ENCODE results near the gene SYNPO. TPM values are rescaled to one million over a fixed set of nuclear protein-coding genes. Genes with fewer than 3 reads are reported as not detected.
A peak's percentile ranks its signal among the peaks of the same experiment; 100 is the strongest.

The SYNPO gene
- total and polyA plus RNA-seq, 2 experiments from 2014 or later = 7.1 to 8.4 TPM

GRCh38 chr5:150618588-150619281, 21.7 kb upstream of the SYNPO start:
- WGBS (ENCODE audit: low lambda C conversion rate, missing lambda C conversion rate) = 74% methylated on average over 17 of the region's 17 CpGs
- H3K36me3 ChIP-seq (replicated peaks; ENCODE audit: insufficient read depth, low read depth) = no peaks in the 10 kb centered on the region
- H3K9me2 ChIP-seq (replicated peaks; ENCODE audit: insufficient read depth) = no peaks in the 10 kb centered on the region
- no peak overlapping the region for H3K4me3 ChIP-seq
- H3K79me2 ChIP-seq = no peaks in the 10 kb centered on the region
- H2AFZ ChIP-seq = no peak overlapping the region
- peaks cover 52% of the 10 kb centered on the region for H3K4me1 ChIP-seq (ENCODE audit: insufficient read depth)
- no peaks in the 10 kb centered on the region for H3K9me3 ChIP-seq (ENCODE audit: low read depth)
- no peaks in the 10 kb centered on the region for H3K27me3 ChIP-seq
- peak overlapping the region; percentile 84 for H3K27ac ChIP-seq
- H3K4me2 ChIP-seq = no peak overlapping the region
- no peaks in the 10 kb centered on the region for H4K20me1 ChIP-seq (ENCODE audit: insufficient read depth, poor library complexity, severe bottlenecking)
- TF ChIP-seq EZH2 (IDR thresholded peaks at IDR 0.05; ENCODE audit: borderline replicate concordance) (no peak), EZH2phosphoT487 (IDR thresholded peaks at IDR 0.05; ENCODE audit: low read depth, severe bottlenecking, unreplicated experiment) (no peak)
- TF ChIP-seq, protein P1, sequence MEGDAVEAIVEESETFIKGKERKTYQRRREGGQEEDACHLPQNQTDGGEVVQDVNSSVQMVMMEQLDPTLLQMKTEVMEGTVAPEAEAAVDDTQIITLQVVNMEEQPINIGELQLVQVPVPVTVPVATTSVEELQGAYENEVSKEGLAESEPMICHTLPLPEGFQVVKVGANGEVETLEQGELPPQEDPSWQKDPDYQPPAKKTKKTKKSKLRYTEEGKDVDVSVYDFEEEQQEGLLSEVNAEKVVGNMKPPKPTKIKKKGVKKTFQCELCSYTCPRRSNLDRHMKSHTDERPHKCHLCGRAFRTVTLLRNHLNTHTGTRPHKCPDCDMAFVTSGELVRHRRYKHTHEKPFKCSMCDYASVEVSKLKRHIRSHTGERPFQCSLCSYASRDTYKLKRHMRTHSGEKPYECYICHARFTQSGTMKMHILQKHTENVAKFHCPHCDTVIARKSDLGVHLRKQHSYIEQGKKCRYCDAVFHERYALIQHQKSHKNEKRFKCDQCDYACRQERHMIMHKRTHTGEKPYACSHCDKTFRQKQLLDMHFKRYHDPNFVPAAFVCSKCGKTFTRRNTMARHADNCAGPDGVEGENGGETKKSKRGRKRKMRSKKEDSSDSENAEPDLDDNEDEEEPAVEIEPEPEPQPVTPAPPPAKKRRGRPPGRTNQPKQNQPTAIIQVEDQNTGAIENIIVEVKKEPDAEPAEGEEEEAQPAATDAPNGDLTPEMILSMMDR (IDR thresholded peaks at IDR 0.05; ENCODE audit: poor library complexity) = no peak
- no peak for DNase-seq (ENCODE audit: low spot score)

GRCh38 chr5:150619359-150620230, 20.9 kb upstream of the SYNPO start:
- no peaks in the 10 kb centered on the region for H3K9me2 ChIP-seq (replicated peaks; ENCODE audit: insufficient read depth)
- no peak overlapping the region for H2AFZ ChIP-seq
- H3K4me3 ChIP-seq = no peak overlapping the region
- H3K79me2 ChIP-seq = no peaks in the 10 kb centered on the region
- no peak for DNase-seq (ENCODE audit: low spot score)
- no peaks in the 10 kb centered on the region for H3K36me3 ChIP-seq (replicated peaks; ENCODE audit: insufficient read depth, low read depth)
- WGBS (ENCODE audit: low lambda C conversion rate, missing lambda C conversion rate) = 69% methylated on average over 24 of the region's 24 CpGs
- no peaks in the 10 kb centered on the region for H3K9me3 ChIP-seq (ENCODE audit: low read depth)
- H3K4me2 ChIP-seq = no peak overlapping the region
- H3K27ac ChIP-seq = peak overlapping the region; percentile 84
- no peaks in the 10 kb centered on the region for H3K27me3 ChIP-seq
- H4K20me1 ChIP-seq (ENCODE audit: insufficient read depth, poor library complexity, severe bottlenecking) = no peaks in the 10 kb centered on the region
- TF ChIP-seq EZH2phosphoT487 (IDR thresholded peaks at IDR 0.05; ENCODE audit: low read depth, severe bottlenecking, unreplicated experiment) = no peak
- TF ChIP-seq, protein P1 (IDR thresholded peaks at IDR 0.05; ENCODE audit: poor library complexity) = no peak
- no peak for TF ChIP-seq EZH2 (IDR thresholded peaks at IDR 0.05; ENCODE audit: borderline replicate concordance)
- H3K4me1 ChIP-seq (ENCODE audit: insufficient read depth) = peaks cover 50% of the 10 kb centered on the region

DNA sequence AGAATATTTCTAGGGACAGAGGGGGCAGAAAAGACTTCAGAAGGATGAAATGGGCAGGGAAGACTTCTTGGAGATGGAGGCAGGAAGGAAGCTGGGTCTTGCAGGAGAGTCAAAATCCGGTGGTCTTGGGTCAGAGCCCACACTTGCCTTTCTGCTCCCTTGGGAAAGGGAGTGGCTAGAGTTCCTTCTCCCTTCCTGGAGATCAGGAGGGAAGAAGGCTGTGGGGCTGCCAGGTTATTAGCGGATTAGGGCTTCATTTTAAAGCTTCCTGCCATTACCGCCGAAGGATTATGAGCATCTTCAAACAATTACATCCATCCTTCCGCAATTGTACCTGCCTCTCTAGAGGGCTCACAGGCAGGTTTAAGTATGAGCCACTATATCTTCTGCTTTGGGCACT, 19.2 kb upstream of the SYNPO start:
- 48% methylated on average over 5 of the region's 5 CpGs for WGBS (ENCODE audit: low lambda C conversion rate, missing lambda C conversion rate)
- no peak for DNase-seq (ENCODE audit: low spot score)
- Histone ChIP-seq H3K27me3 (no peaks in the 10 kb centered on the region), H3K4me2 (no peak overlapping the region), H4K20me1 (ENCODE audit: insufficient read depth, poor library complexity, severe bottlenecking) (no peaks in the 10 kb centered on the region), H3K36me3 (replicated peaks; ENCODE audit: insufficient read depth, low read depth) (no peaks in the 10 kb centered on the region), H2AFZ (no peak overlapping the region), H3K79me2 (peaks cover 8% of the 10 kb centered on the region), H3K4me3 (no peak overlapping the region), H3K9me3 (ENCODE audit: low read depth) (no peaks in the 10 kb centered on the region), H3K9me2 (replicated peaks; ENCODE audit: insufficient read depth) (no peaks in the 10 kb centered on the region), H3K4me1 (ENCODE audit: insufficient read depth) (peaks cover 46% of the 10 kb centered on the region), H3K27ac (no peak overlapping the region)
- no peak for TF ChIP-seq EZH2phosphoT487 (IDR thresholded peaks at IDR 0.05; ENCODE audit: low read depth, severe bottlenecking, unreplicated experiment)
- no peak for TF ChIP-seq EZH2 (IDR thresholded peaks at IDR 0.05; ENCODE audit: borderline replicate concordance)
- TF ChIP-seq, protein P1 (IDR thresholded peaks at IDR 0.05; ENCODE audit: poor library complexity) = no peak

All from hepatocyte (in vitro differentiated cells).